ENCODE data around the gene ZNF280A.
A peak's percentile ranks its signal among the peaks of the same experiment; 100 is the strongest.
"Not testable (repeated sequence)": the region's sequence is repeated elsewhere in the genome, so short reads cannot be mapped to it uniquely, and the experiment has no call there.

The ZNF280A gene

GRCh38 chr22:22510833-22511232, 9.2 kb downstream of the ZNF280A start:
- DNase-seq, result not testable (repeated sequence)

GRCh38 chr22:22509912-22510311, 10.2 kb downstream of the ZNF280A start:
- not testable (repeated sequence) for DNase-seq

- DNase-seq, result peak; percentile 52
Measured at GRCh38 chr22:22508274-22509176, 11.5 kb downstream of the ZNF280A start, which contains the start of gene ZNF280B. ZNF280B (minus strand) TSS chr22:22508742; CDS start chr22:22489398, 19,344 bp downstream.

- no peak for DNase-seq
Measured at GRCh38 chr22:22507743-22508273, 12.3 kb downstream of the ZNF280A start.

GRCh38 chr22:22506736-22507135, 13.3 kb downstream of the ZNF280A start:
- no peak for DNase-seq

GRCh38 chr22:22498267-22498666, 21.8 kb downstream of the ZNF280A start:
- no peak for DNase-seq

- DNase-seq, result not testable (repeated sequence)
Measured at GRCh38 chr22:22491589-22491988, 28.5 kb downstream of the ZNF280A start.

- DNase-seq, result no peak
Measured at GRCh38 chr22:22488736-22489135, 31.3 kb downstream of the ZNF280A start.

GRCh38 chr22:22487869-22488597, 32.0 kb downstream of the ZNF280A start:
- DNase-seq, result no peak

GRCh38 chr22:22487059-22487458, 33.0 kb downstream of the ZNF280A start:
- DNase-seq, result no peak

GRCh38 chr22:22486132-22486899, 33.8 kb downstream of the ZNF280A start:
- DNase-seq, result no peak

GRCh38 chr22:22485524-22485923, 34.5 kb downstream of the ZNF280A start:
- no peak for DNase-seq

- no peak for DNase-seq
Measured at GRCh38 chr22:22484023-22484422, 36.0 kb downstream of the ZNF280A start.

GRCh38 chr22:22480940-22481339, 39.1 kb downstream of the ZNF280A start:
- DNase-seq, result no peak

- no peak for DNase-seq
Measured at GRCh38 chr22:22479999-22480532, 40.0 kb downstream of the ZNF280A start.

- no peak for DNase-seq
Measured at GRCh38 chr22:22479116-22479515, 41.0 kb downstream of the ZNF280A start.

GRCh38 chr22:22478470-22478869, 41.6 kb downstream of the ZNF280A start:
- DNase-seq, result no peak

GRCh38 chr22:22474733-22475132, 45.3 kb downstream of the ZNF280A start:
- DNase-seq, result no peak

GRCh38 chr22:22471104-22471503, 49.0 kb downstream of the ZNF280A start:
- not testable (repeated sequence) for DNase-seq

GRCh38 chr22:22469527-22469926, 50.5 kb downstream of the ZNF280A start:
- DNase-seq, result no peak

- not testable (repeated sequence) for DNase-seq
Measured at GRCh38 chr22:22468794-22469469, 51.1 kb downstream of the ZNF280A start.

GRCh38 chr22:22467112-22467511, 53.0 kb downstream of the ZNF280A start:
- no peak for DNase-seq

Data from NCI-H510A (cell line).